GM12801 (cell line): ENCODE data around the gene BCAS3.

ENCODE experiments used
- CTCF ChIP-seq: IDR thresholded peaks from one replicate; pipeline ENCODE4 v1.5.1; 2011; ENCODE audit warnings: control low read depth; ENCODE audit not compliant: insufficient read length; ENCODE audit errors: extremely low read depth

Gene BCAS3

GRCh38 chr17:61414141-61414935 is 736.7 kb downstream of the BCAS3 start:
- TF ChIP-seq CTCF: no peak

- TF ChIP-seq CTCF: no peak
Measured at GRCh38 chr17:61414936-61415251, 737.2 kb downstream of the BCAS3 start.

GRCh38 chr17:61415374-61416210 is 737.9 kb downstream of the BCAS3 start:
- TF ChIP-seq CTCF: no peak

- no peak for TF ChIP-seq CTCF
Measured at GRCh38 chr17:61416211-61416539, 738.5 kb downstream of the BCAS3 start.

GRCh38 chr17:61416540-61417363 is 739.1 kb downstream of the BCAS3 start:
- peak; percentile 31 for TF ChIP-seq CTCF

- TF ChIP-seq CTCF: no peak
Measured at GRCh38 chr17:61418449-61418848, 740.8 kb downstream of the BCAS3 start.

- TF ChIP-seq CTCF: no peak
Measured at GRCh38 chr17:61419496-61420046, 741.9 kb downstream of the BCAS3 start.
